HG03280 (cell line): Measurements from ENCODE around the gene NFS1.
A peak's percentile ranks its signal among the peaks of the same experiment; 100 is the strongest.
"Not testable (repeated sequence)": the region's sequence is repeated elsewhere in the genome, so short reads cannot be mapped to it uniquely, and the experiment has no call there.

Source experiments
- ATAC-seq: cut with Tn5 transposase; IDR thresholded peaks from one replicate; pipeline ENCODE4 v1.9.1; 2021; ENCODE audit warnings: mild to moderate bottlenecking, moderate library complexity; ENCODE audit not compliant: unreplicated experiment

The NFS1 gene

GRCh38 chr20:35699127-35699956, at the start of gene NFS1, which contains the start of gene ROMO1:
TSS of gene NFS1 (minus strand) at chr20:35699352. CDS start at chr20:35699288, 64 bp downstream.
TSS of gene ROMO1 (plus strand) at chr20:35699405. CDS start at chr20:35699633, 228 bp downstream.
- ATAC-seq, result peak; percentile 87

GRCh38 chr20:35744492-35744841, 45.3 kb upstream of the NFS1 start:
- ATAC-seq, result not testable (repeated sequence)

GRCh38 chr20:35743693-35744491, 44.7 kb upstream of the NFS1 start:
- no peak for ATAC-seq

DNA sequence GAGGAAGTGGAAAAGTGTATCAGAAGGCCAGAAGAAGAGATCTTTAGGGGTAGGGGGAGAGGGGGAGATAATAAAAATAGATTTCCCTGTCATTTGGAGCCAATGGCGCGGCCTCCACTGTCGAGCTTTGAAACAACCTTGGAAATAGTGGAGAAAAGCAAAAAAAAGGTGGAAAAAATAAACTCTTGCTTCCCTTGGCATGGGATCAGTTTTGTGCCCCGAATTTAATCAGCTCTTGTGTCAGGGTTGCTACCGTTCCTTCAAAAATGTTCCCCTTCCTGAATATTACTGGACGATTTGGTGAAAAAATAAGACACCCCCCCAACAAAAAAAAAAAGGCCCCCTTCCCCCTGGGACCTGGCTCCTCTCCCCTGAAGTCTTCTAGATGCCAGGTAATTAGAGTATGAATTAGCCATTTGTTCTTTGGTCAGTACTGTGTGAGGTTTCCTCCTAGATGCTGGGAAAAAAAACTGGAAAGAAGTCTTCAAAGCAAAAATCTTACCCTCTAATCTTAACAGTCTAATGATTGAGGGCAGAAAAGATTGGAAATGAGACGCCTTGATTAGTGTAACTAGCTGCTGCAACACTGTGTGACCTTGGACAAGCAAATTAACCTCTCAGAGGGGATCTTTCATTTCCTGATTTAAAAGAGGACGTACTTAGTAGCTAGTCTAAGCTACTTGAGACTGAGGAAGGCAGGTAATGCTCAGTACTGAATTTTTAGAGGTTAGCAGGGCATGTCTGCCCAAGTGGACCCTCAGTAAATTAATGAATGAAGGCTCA, 43.8 kb upstream of the NFS1 start:
- no peak for ATAC-seq

GRCh38 chr20:35741892-35742740, 43.0 kb upstream of the NFS1 start, which contains the start of gene RBM39:
TSS of gene RBM39 (minus strand) at chr20:35742260. CDS start at chr20:35740874, 1,386 bp downstream.
- ATAC-seq, result peak; percentile 86

- no peak for ATAC-seq
Observed at GRCh38 chr20:35739294-35740163, 40.4 kb upstream of the NFS1 start.

DNA sequence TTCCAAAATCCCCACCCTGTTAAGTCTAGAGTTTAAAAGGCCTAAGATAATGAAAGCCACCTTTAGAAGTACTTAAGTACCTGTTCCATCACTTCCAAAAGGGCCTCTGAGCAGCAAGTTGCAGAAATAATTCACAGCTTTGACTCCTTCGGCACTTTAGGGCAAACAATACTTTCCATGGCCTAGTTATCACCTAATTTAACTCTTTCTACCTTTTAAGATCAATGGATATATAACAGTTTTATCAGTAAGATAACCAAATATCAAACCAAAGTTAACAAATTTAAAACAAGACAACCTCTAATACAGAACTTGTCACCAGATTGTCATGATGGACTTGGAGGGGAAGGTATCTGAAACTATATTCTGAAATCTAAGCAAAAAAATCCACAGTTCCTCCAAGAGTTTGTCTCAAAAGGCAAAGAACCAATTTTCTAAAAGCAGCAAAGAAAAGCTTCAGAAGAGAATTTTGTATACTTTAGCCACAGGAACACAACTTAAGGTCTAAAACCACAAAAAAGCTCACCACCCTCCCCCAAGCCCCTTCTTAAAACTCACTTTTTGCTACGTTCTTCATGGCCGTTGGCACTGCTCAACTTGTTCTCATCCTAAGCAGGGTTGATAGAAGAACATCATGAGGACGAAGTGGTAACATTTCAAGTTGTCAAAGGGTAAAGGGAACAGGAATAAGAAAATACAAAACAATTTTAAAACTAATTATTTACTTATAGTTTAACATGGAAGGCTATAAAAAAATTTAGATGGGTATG, 39.4 kb upstream of the NFS1 start:
- no peak for ATAC-seq

DNA sequence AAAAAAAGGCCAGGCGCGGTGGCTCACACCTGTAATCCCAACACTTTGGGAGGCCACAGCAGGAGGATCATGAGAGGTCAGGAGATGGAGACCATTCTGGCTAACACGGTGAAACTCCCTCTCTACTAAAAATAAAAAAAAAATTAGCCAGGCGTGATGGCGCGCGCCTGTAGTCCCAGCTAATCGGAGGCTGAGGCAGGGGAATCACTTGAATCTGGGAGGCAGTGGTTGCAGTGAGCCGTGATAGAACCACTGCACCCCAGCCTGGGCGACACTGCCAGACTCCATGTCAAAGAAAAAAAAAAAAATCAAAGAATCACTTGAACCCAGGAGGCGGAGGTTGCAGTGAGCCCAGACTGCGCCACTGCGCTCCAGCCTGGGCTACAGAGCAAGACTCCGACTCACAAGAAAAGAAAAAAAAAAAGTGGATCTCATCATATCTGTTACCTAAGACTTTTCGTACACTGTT, 38.7 kb upstream of the NFS1 start:
- ATAC-seq, result no peak

DNA sequence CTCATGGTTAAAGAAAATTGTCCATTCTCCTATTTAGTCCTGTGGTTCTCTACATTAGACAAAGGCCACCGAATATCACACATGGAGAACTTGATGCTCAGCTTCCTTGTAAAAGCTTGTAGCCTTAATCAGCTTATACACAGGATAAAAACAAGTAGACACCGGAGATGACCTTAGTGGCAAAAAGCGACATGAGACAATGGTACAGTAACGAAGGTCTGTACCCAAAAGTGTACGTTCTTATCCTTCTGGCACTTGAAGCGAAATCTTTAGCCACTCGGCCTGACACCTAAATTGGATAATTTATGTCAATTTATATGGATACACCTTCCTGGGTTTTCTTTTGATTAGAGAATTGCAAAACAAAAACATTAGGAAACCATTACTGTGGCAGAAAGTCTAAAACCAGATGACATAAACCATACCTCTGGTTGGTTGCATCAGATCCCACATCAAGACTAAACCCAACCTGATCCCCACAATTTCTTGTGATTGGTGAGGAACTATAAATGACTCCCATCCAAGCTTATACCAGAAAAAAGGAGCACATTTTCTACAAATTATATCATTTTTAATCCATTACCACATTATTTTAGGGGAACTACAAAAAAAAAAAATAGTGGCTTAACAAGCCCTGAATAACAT, 36.8 kb upstream of the NFS1 start:
- no peak for ATAC-seq

GRCh38 chr20:35734777-35735649, 35.9 kb upstream of the NFS1 start:
- ATAC-seq, result no peak

DNA sequence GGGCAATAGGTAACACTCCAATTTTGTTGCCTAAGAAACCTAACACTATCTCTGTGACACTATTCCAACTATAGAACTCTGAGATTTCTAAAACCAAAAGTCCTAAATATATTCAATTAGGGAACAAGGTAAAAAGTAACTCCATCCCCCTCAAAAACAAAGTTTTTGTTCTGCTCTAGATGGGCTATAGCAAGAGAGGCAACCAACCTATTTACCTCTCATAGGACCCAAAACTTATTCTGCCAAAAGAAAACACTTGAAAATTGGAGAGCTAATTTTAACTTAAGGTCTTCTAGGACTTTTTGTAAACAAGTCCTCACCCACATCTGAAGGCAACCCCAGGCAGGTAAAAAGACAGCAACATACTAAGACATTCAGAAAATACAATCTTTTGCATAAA, 35.2 kb upstream of the NFS1 start:
- ATAC-seq, result no peak

GRCh38 chr20:35732644-35732982, 33.5 kb upstream of the NFS1 start:
- no peak for ATAC-seq

GRCh38 chr20:35731862-35732643, 32.9 kb upstream of the NFS1 start:
- ATAC-seq, result no peak

GRCh38 chr20:35731469-35731788, 32.3 kb upstream of the NFS1 start:
- no peak for ATAC-seq

DNA sequence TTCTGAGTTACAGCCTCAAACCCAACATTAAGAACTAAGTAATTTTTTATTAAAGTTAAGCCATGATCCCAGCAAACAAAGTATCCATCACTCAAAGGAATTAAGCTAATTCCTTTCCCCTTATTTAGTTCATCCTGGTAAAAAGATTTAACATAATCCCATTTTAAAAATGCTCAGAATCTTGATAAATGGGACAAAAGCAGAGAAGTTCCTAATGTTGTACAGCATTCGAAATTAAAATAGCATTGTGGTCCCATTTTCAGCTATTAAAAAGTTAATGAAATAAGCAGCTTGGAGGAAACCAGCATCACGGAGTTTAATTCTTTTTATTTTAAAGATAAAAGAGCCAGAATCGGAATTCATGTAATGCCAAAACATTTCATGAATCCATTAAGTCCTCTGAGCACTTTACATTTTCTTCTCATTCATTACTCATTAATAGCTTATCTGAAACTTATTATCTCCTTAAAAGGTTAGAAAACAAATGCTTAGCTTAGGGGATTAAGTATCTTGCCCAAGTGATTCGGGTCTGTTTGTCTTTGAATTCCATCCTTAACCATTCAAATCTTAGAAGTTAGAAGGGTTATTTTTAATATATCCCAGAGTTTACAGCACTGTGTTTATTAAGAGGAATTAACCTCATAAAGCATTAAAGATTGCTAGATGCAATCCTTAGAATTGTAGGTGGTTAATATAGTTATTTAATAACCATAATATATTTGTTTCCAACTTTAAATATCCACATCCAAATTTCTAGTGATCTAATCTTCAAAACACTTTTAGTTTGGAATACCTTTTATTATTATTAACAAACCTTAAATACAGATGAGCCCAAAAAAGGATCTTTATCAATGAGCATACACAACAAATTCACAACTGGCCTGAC, 31.7 kb upstream of the NFS1 start:
- ATAC-seq, result no peak
